CD4-positive, alpha-beta memory T cell (primary cell): Measurements from ENCODE around the gene ZNF615. TPM values are rescaled to one million over a fixed set of nuclear protein-coding genes. Genes with fewer than 3 reads are reported as not detected.
"Not testable (repeated sequence)": the region's sequence is repeated elsewhere in the genome, so short reads cannot be mapped to it uniquely, and the experiment has no call there.

Experiments
- CTCF ChIA-PET: fragments of 350-600 bp; sonication (Branson Sonifier 250); formaldehyde crosslinking; loops from one replicate; lab custom pipeline; 2021; ENCODE audit warnings: inconsistent platforms; ENCODE audit not compliant: partially characterized antibody; lab: Charles Lee
- POLR2A ChIA-PET: fragments of 350-600 bp; sonication (Branson Sonifier 250); formaldehyde crosslinking; loops from one replicate; lab custom pipeline; 2021; ENCODE audit not compliant: partially characterized antibody; lab: Charles Lee
- DNase-seq, 5 donors: peaks; one replicate each; pipeline versions ENCODE4 v3.0.0 to v3.0.0-alpha.2; 2020 to 2022; ENCODE audit warnings: mixed read lengths in 1 of 5
- H3K27ac ChIP-seq: one replicate; pipeline ENCODE4 v1.7.0; 2013; ENCODE audit warnings: low read depth, low read length
- H3K27me3 ChIP-seq: 2 replicates; pipeline ENCODE4 v1.7.0; 2013; ENCODE audit warnings: mild to moderate bottlenecking, low read length, moderate library complexity; ENCODE audit not compliant: insufficient read depth
- H3K36me3 ChIP-seq: 2 replicates; pipeline ENCODE4 v1.7.0; 2013; ENCODE audit warnings: mild to moderate bottlenecking, low read length, moderate library complexity; ENCODE audit not compliant: insufficient read depth
- H3K4me1 ChIP-seq: 2 replicates; pipeline ENCODE4 v1.7.0; 2013; ENCODE audit warnings: mild to moderate bottlenecking, low read length, moderate library complexity; ENCODE audit not compliant: insufficient read depth
- H3K4me3 ChIP-seq, 2 donors: one replicate each; pipeline ENCODE4 v1.7.0; 2013; ENCODE audit warnings: low read length in 2 of 2, mild to moderate bottlenecking in 1 of 2
- H3K9me3 ChIP-seq, 2 donors: one replicate each; pipeline ENCODE4 v1.7.0; 2013; ENCODE audit warnings: low read length in 2 of 2, control low read depth in 1 of 2; ENCODE audit not compliant: control insufficient read depth in 1 of 2
- H3K27ac Mint-ChIP-seq, 7 donors: one replicate each; pipeline ENCODE4 v1.8.0; 2020 to 2021; ENCODE audit warnings: mixed read lengths in 7 of 7, mild to moderate bottlenecking in 6 of 7, inconsistent platforms in 3 of 7, moderate library complexity in 3 of 7
- H3K27me3 Mint-ChIP-seq, 2 donors: one replicate each; pipeline ENCODE4 v1.8.0; 2020 to 2021; ENCODE audit warnings: mixed read lengths in 2 of 2
- H3K36me3 Mint-ChIP-seq, 2 donors: one replicate each; pipeline ENCODE4 v1.8.0; 2020 to 2021; ENCODE audit warnings: mixed read lengths in 2 of 2, inconsistent platforms in 1 of 2, mild to moderate bottlenecking in 1 of 2
- H3K4me1 Mint-ChIP-seq, 4 donors: one replicate each; pipeline ENCODE4 v1.8.0; 2020 to 2021; ENCODE audit warnings: mixed read lengths in 4 of 4, mild to moderate bottlenecking in 1 of 4
- H3K4me3 Mint-ChIP-seq, 8 donors: one replicate each; pipeline ENCODE4 v1.8.0; 2020 to 2021; ENCODE audit warnings: mixed read lengths in 8 of 8, mild to moderate bottlenecking in 7 of 8, moderate library complexity in 6 of 8, inconsistent platforms in 3 of 8
- H3K9me3 Mint-ChIP-seq, 8 donors: one replicate each; pipeline ENCODE4 v1.8.0; 2020 to 2021; ENCODE audit warnings: mixed read lengths in 8 of 8, mild to moderate bottlenecking in 5 of 8, inconsistent platforms in 3 of 8, moderate library complexity in 1 of 8
- intact Hi-C: fragments of 100-400 bp; cut with micrococcal nuclease; formaldehyde crosslinking; loops from one replicate; pipeline ENCODE4 v1.15.1; 2023
- polyA plus RNA-seq, 2 donors: library from polyadenylated mRNA; unstranded; fragments of 300-500 nt; fragmentation: Illumina TruSeq; gene quantifications; one replicate each; pipeline ENCODE4 v1.2.3, GENCODE V29; 2021
- total RNA-seq, 2 experiments: library from RNA; stranded (reverse); gene quantifications; one replicate each; pipeline ENCODE4 v1.2.3, GENCODE V29; 2021

Gene ZNF615
- total and polyA plus RNA-seq, 4 experiments from 2014 or later: 6.5 to 22.4 (median 15.9) TPM

- ChIA-PET CTCF (no interaction called here), POLR2A (no interaction called here)
- intact Hi-C loops: no loop called here
- Histone ChIP-seq H3K27ac (no peak overlapping the region), H3K27me3 (no peaks in the 10 kb centered on the region), H3K4me1 (no peaks in the 10 kb centered on the region), H3K36me3 (peaks cover 73% of the 10 kb centered on the region), H3K4me3 (peak overlapping the region; percentile 26 to 39), H3K9me3 (peaks cover 39 to 82% of the 10 kb centered on the region in 2 donors)
- Mint-ChIP-seq H3K27ac (no peak overlapping the region), H3K4me1 (peaks cover 0 to 1% (median 0%) of the 10 kb centered on the region in 4 donors), H3K9me3 (peaks cover 0 to 97% (median 87%) of the 10 kb centered on the region in 8 donors), H3K27me3 (no peaks in the 10 kb centered on the region), H3K4me3 (peak overlapping the region in 1 of 8 donors; percentile 20), H3K36me3 (peaks cover 71 to 87% of the 10 kb centered on the region in 2 donors)
- no peak for DNase-seq
These were observed 37.3 kb downstream of the ZNF615 start for GRCh38 chr19:51970718-51971117.

- intact Hi-C loops: no loop called here
- Histone ChIP-seq H3K4me1 (no peaks in the 10 kb centered on the region), H3K27me3 (no peaks in the 10 kb centered on the region), H3K4me3 (peak overlapping the region in 1 of 2 donors; percentile 17), H3K27ac (no peak overlapping the region), H3K9me3 (peaks cover 17 to 88% of the 10 kb centered on the region in 2 donors), H3K36me3 (peaks cover 47% of the 10 kb centered on the region)
- no peak overlapping the region for H3K27ac Mint-ChIP-seq
- H3K4me3 Mint-ChIP-seq: no peak overlapping the region
- no peaks in the 10 kb centered on the region for H3K4me1 Mint-ChIP-seq
- POLR2A ChIA-PET: no interaction called here
- CTCF ChIA-PET: no interaction called here
- H3K36me3 Mint-ChIP-seq: peaks cover 75 to 81% of the 10 kb centered on the region in 2 donors
- no peak for DNase-seq
- peaks cover 3 to 99% (median 89%) of the 10 kb centered on the region in 8 donors for H3K9me3 Mint-ChIP-seq
- no peaks in the 10 kb centered on the region for H3K27me3 Mint-ChIP-seq
These were observed 42.4 kb downstream of the ZNF615 start for GRCh38 chr19:51965583-51965982.

GRCh38 chr19:51960621-51961233, 47.3 kb downstream of the ZNF615 start:
- H3K27me3 Mint-ChIP-seq, H3K4me3 Mint-ChIP-seq, intact Hi-C loops, H3K4me3 ChIP-seq, H3K4me1 Mint-ChIP-seq, H3K4me1 ChIP-seq, H3K27me3 ChIP-seq, POLR2A ChIA-PET, H3K27ac Mint-ChIP-seq, H3K27ac ChIP-seq, CTCF ChIA-PET, DNase-seq: not testable (repeated sequence)
- Histone ChIP-seq H3K9me3 (peaks cover 13 to 76% of the 10 kb centered on the region in 2 donors), H3K36me3 (peaks cover 12% of the 10 kb centered on the region)
- Mint-ChIP-seq H3K36me3 (peaks cover 57 to 70% of the 10 kb centered on the region in 2 donors), H3K9me3 (peaks cover 10 to 99% (median 92%) of the 10 kb centered on the region in 8 donors)

GRCh38 chr19:51959791-51960190, 48.2 kb downstream of the ZNF615 start:
- no peaks in the 10 kb centered on the region for H3K27me3 Mint-ChIP-seq

GRCh38 chr19:51957846-51958245, 50.2 kb downstream of the ZNF615 start:
- peaks cover 5 to 61% of the 10 kb centered on the region in 2 donors for H3K9me3 ChIP-seq
- H3K27me3 Mint-ChIP-seq, H3K4me3 Mint-ChIP-seq, H3K27me3 ChIP-seq, H3K4me1 Mint-ChIP-seq, H3K4me3 ChIP-seq, POLR2A ChIA-PET, intact Hi-C loops, H3K36me3 ChIP-seq, H3K4me1 ChIP-seq, CTCF ChIA-PET, H3K27ac ChIP-seq, DNase-seq, H3K27ac Mint-ChIP-seq: not testable (repeated sequence)
- Mint-ChIP-seq H3K36me3 (peaks cover 41 to 54% of the 10 kb centered on the region in 2 donors), H3K9me3 (peaks cover 7 to 94% (median 83%) of the 10 kb centered on the region in 8 donors)

More at GRCh38 chr19:51959791-51960190, 48.2 kb downstream of the ZNF615 start:
- intact Hi-C loops: no loop called here
- H3K4me3 ChIP-seq: no peak overlapping the region
- ChIA-PET POLR2A (no interaction called here), CTCF (no interaction called here)
- H3K4me3 Mint-ChIP-seq: no peak overlapping the region
- H3K36me3 ChIP-seq: peaks cover 2% of the 10 kb centered on the region
- DNase-seq: no peak
- H3K9me3 Mint-ChIP-seq: peaks cover 10 to 99% (median 91%) of the 10 kb centered on the region in 8 donors
- peaks cover 5 to 72% of the 10 kb centered on the region in 2 donors for H3K9me3 ChIP-seq
- H3K27me3 ChIP-seq: no peaks in the 10 kb centered on the region
- no peaks in the 10 kb centered on the region for H3K4me1 Mint-ChIP-seq
- no peaks in the 10 kb centered on the region for H3K4me1 ChIP-seq
- H3K27ac ChIP-seq: no peak overlapping the region
- peaks cover 51 to 64% of the 10 kb centered on the region in 2 donors for H3K36me3 Mint-ChIP-seq
- H3K27ac Mint-ChIP-seq: no peak overlapping the region

GRCh38 chr19:51948975-51949374, 59.0 kb downstream of the ZNF615 start:
- H3K36me3 ChIP-seq: peaks cover 6% of the 10 kb centered on the region
- H3K4me1 ChIP-seq: no peaks in the 10 kb centered on the region
- CTCF ChIA-PET: no interaction called here
- Mint-ChIP-seq H3K4me3 (no peak overlapping the region), H3K4me1 (no peaks in the 10 kb centered on the region), H3K27me3 (no peaks in the 10 kb centered on the region), H3K9me3 (peaks cover 0 to 90% (median 84%) of the 10 kb centered on the region in 8 donors), H3K27ac (no peak overlapping the region), H3K36me3 (peaks cover 31 to 51% of the 10 kb centered on the region in 2 donors)
- H3K27me3 ChIP-seq: no peaks in the 10 kb centered on the region
- H3K9me3 ChIP-seq: peaks cover 30 to 62% of the 10 kb centered on the region in 2 donors
- DNase-seq: no peak
- intact Hi-C loops: no loop called here
- no peak overlapping the region for H3K4me3 ChIP-seq
- H3K27ac ChIP-seq: no peak overlapping the region
- POLR2A ChIA-PET: no interaction called here

GRCh38 chr19:51946602-51947001, 61.4 kb downstream of the ZNF615 start:
- Mint-ChIP-seq H3K4me3 (no peak overlapping the region), H3K4me1 (no peaks in the 10 kb centered on the region), H3K27ac (no peak overlapping the region), H3K27me3 (no peaks in the 10 kb centered on the region), H3K9me3 (peaks cover 0 to 99% (median 96%) of the 10 kb centered on the region in 8 donors), H3K36me3 (peaks cover 50 to 68% of the 10 kb centered on the region in 2 donors)
- CTCF ChIA-PET: interaction anchor here (1.1 kb wide), 1 partner anchor 9 kb away, joined by 3 read pairs; no protein-coding TSS in a partner anchor
- POLR2A ChIA-PET: no interaction called here
- H3K27me3 ChIP-seq: no peaks in the 10 kb centered on the region
- peaks cover 31 to 77% of the 10 kb centered on the region in 2 donors for H3K9me3 ChIP-seq
- H3K4me3 ChIP-seq: no peak overlapping the region
- H3K27ac ChIP-seq: no peak overlapping the region
- DNase-seq: no peak
- H3K36me3 ChIP-seq: peaks cover 30% of the 10 kb centered on the region
- no peaks in the 10 kb centered on the region for H3K4me1 ChIP-seq
- intact Hi-C loops: no loop called here
